HL-60 (cell line): ENCODE measurements around the gene HERC2.
"Not testable (repeated sequence)": the region's sequence is repeated elsewhere in the genome, so short reads cannot be mapped to it uniquely, and the experiment has no call there.

ENCODE experiments used
- GABPA ChIP-seq: IDR thresholded peaks from 2 replicates; pipeline ENCODE4 v1.6.1; 2012; ENCODE audit warnings: low read depth
- POLR2AphosphoS5 ChIP-seq: IDR thresholded peaks from 2 replicates; pipeline ENCODE4 v1.6.1; 2012; ENCODE audit warnings: low read depth
- TF ChIP-seq, protein P1 (sequence below): IDR thresholded peaks from one replicate; pipeline ENCODE4 v1.5.1; 2011; ENCODE audit warnings: low read length, control low read depth, inconsistent platforms; ENCODE audit not compliant: insufficient read depth

DNA sequence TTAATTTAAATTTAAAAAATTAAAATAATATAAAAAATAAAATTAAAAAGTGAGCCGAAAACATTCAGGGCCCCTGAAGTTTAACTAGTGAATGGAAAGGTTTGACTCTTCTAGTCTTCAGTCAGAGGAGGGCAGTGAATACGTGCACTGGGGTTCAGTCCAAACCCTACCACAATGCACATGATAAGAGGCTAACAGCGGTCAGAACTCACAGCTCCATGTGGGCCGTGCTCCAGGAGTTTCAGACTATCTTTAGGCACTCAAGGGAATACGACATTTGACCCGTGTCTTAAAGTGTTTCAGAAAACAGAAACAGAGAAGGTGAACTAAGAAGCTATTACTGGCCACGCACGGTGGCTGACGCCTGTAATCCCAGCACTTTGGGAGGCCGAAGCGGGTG, 11.5 kb downstream of the HERC2 start:
- TF ChIP-seq, protein P1, sequence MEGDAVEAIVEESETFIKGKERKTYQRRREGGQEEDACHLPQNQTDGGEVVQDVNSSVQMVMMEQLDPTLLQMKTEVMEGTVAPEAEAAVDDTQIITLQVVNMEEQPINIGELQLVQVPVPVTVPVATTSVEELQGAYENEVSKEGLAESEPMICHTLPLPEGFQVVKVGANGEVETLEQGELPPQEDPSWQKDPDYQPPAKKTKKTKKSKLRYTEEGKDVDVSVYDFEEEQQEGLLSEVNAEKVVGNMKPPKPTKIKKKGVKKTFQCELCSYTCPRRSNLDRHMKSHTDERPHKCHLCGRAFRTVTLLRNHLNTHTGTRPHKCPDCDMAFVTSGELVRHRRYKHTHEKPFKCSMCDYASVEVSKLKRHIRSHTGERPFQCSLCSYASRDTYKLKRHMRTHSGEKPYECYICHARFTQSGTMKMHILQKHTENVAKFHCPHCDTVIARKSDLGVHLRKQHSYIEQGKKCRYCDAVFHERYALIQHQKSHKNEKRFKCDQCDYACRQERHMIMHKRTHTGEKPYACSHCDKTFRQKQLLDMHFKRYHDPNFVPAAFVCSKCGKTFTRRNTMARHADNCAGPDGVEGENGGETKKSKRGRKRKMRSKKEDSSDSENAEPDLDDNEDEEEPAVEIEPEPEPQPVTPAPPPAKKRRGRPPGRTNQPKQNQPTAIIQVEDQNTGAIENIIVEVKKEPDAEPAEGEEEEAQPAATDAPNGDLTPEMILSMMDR: not testable (repeated sequence)
- not testable (repeated sequence) for TF ChIP-seq GABPA, POLR2AphosphoS5
